Measurements from ENCODE around the gene HADHA. TPM values are rescaled to one million over a fixed set of nuclear protein-coding genes. Genes with fewer than 3 reads are reported as not detected.

HADHA gene
- total RNA-seq, 1 experiment from 2014 or later: 112 TPM

DNA sequence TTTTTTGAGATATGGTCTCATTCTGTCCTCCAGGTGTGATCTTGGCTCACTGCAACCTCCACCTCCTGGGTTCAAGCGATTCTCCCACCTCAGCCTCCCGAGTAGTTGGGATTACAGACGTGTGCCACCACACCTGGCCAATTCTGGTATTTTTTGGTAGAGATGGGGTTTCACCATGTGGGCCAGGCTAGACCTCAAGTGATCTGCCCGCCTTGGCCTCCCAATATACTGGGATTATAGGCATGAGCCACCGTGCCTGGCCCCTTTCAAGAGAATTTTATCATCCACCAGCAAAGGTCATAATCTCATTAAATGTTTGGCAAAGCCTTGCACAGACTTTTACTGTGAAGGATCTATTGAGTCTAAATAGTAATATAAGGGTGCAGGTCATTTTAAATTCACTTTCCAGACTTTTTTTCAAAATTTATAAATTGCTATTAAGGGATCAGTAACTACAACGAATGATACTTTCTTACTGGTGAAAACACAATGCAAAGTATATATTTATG, 2.5 kb downstream of the HADHA start:
- Mint-ChIP-seq H3K4me1 (peaks cover 29 to 33% of the 10 kb centered on the region in 2 experiments), H3K27me3 (ENCODE audit: low read depth) (no peaks in the 10 kb centered on the region), H3K4me3 (peak overlapping the region; percentile 96 to 98), H3K36me3 (ENCODE audit: insufficient read depth in 1 of 3, low read depth in 3 of 3) (peaks cover 0 to 15% (median 3%) of the 10 kb centered on the region in 3 experiments; a peak in 4 of 7 replicates), H3K27ac (peak overlapping the region in 2 of 3 experiments; percentile 4 to 5; a peak in 3 of 7 replicates), H3K9me3 (no peaks in the 10 kb centered on the region)
- no peaks in the 10 kb centered on the region for H3K27me3 ChIP-seq (ENCODE audit: insufficient read depth, low read length)
- no peaks in the 10 kb centered on the region for H3K9me3 ChIP-seq (ENCODE audit: control insufficient read depth, low read depth, low read length)
- H3K14ac ChIP-seq (ENCODE audit: insufficient read depth, low read length): no peak overlapping the region
- H2AK5ac ChIP-seq (ENCODE audit: insufficient read length, low read length): no peak overlapping the region
- no peak overlapping the region for H4K91ac ChIP-seq (ENCODE audit: insufficient read length, low read depth, low read length)
- no peaks in the 10 kb centered on the region for H3K4me1 ChIP-seq (ENCODE audit: insufficient read depth, low read length)
- no peak overlapping the region for H2BK120ac ChIP-seq (ENCODE audit: low read depth, low read length, poor library complexity, severe bottlenecking)
- DNase-seq: no peak
- H3K9ac ChIP-seq (ENCODE audit: extremely low read depth, insufficient read length, low read length): no peak overlapping the region
- no peak overlapping the region for H3K27ac ChIP-seq (ENCODE audit: insufficient read length, low read depth, low read length)
- H3T11ph ChIP-seq (ENCODE audit: low read length): no peak overlapping the region
- no peak overlapping the region for H3K18ac ChIP-seq (ENCODE audit: insufficient read length, low read depth, low read length)
- H2BK12ac ChIP-seq (ENCODE audit: insufficient read length, low read depth, low read length): no peak overlapping the region
- no peak overlapping the region for H3K23ac ChIP-seq (ENCODE audit: insufficient read length, low read depth, low read length)
- H3K23me2 ChIP-seq (ENCODE audit: insufficient read length, low read depth, low read length, poor library complexity, severe bottlenecking): peaks cover 18% of the 10 kb centered on the region
- H3K79me2 ChIP-seq (ENCODE audit: insufficient read depth, low read length): peaks cover 15% of the 10 kb centered on the region; the same call in 1 of the 2 replicates
- WGBS (ENCODE audit: extremely low coverage, insufficient read length, low lambda C conversion rate): no CpG with 5 or more reads among the region's 6 CpGs
- peaks cover 2% of the 10 kb centered on the region for H4K20me1 ChIP-seq (ENCODE audit: control insufficient read depth, insufficient read depth, insufficient read length)
- H4K5ac ChIP-seq (ENCODE audit: insufficient read length, low read depth, low read length): no peak overlapping the region
- no peak overlapping the region for H2BK15ac ChIP-seq (ENCODE audit: low read depth, low read length)
- no peaks in the 10 kb centered on the region for H3K79me1 ChIP-seq (ENCODE audit: insufficient read depth, low read depth, low read length, poor library complexity, severe bottlenecking)
- H3K4me2 ChIP-seq (ENCODE audit: insufficient read depth, insufficient read length, low read length): no peak overlapping the region
- no peak overlapping the region for H3K56ac ChIP-seq (ENCODE audit: insufficient read length, low read depth, low read length)
- H3K4ac ChIP-seq (ENCODE audit: low read depth, low read length): no peak overlapping the region
- no peak overlapping the region for H4K8ac ChIP-seq (replicated peaks; ENCODE audit: insufficient read length, low read depth, low read length)
- H2BK5ac ChIP-seq (ENCODE audit: insufficient read length, low read length): no peak overlapping the region
- TF ChIP-seq, protein P1, sequence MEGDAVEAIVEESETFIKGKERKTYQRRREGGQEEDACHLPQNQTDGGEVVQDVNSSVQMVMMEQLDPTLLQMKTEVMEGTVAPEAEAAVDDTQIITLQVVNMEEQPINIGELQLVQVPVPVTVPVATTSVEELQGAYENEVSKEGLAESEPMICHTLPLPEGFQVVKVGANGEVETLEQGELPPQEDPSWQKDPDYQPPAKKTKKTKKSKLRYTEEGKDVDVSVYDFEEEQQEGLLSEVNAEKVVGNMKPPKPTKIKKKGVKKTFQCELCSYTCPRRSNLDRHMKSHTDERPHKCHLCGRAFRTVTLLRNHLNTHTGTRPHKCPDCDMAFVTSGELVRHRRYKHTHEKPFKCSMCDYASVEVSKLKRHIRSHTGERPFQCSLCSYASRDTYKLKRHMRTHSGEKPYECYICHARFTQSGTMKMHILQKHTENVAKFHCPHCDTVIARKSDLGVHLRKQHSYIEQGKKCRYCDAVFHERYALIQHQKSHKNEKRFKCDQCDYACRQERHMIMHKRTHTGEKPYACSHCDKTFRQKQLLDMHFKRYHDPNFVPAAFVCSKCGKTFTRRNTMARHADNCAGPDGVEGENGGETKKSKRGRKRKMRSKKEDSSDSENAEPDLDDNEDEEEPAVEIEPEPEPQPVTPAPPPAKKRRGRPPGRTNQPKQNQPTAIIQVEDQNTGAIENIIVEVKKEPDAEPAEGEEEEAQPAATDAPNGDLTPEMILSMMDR (conservative IDR thresholded peaks at IDR 0.05): no peak
- no peak overlapping the region for H2BK20ac ChIP-seq (ENCODE audit: low read depth, low read length, poor library complexity, severe bottlenecking)
- no peak overlapping the region for H2AFZ ChIP-seq (ENCODE audit: low read length)

Measured in H9 (cell line).